HG03521 (cell line): ENCODE data around the gene TIAM1.

Experiments used
- ATAC-seq: cut with Tn5 transposase; IDR thresholded peaks from one replicate; pipeline ENCODE4 v1.9.1; 2021; ENCODE audit warnings: mild to moderate bottlenecking, moderate library complexity; ENCODE audit not compliant: unreplicated experiment

TIAM1 gene

GRCh38 chr21:31145274-31145673 lies 198.8 kb downstream of the TIAM1 start:
- no peak for ATAC-seq

GRCh38 chr21:31143036-31143435 lies 201.0 kb downstream of the TIAM1 start:
- ATAC-seq = no peak

GRCh38 chr21:31142600-31142999 lies 201.5 kb downstream of the TIAM1 start:
- ATAC-seq = no peak

GRCh38 chr21:31141389-31142000 lies 202.6 kb downstream of the TIAM1 start:
- ATAC-seq = no peak

- no peak for ATAC-seq
Observed at GRCh38 chr21:31140676-31141075, 203.4 kb downstream of the TIAM1 start.

- ATAC-seq = no peak
Observed at GRCh38 chr21:31140025-31140424, 204.0 kb downstream of the TIAM1 start.

- no peak for ATAC-seq
Observed at GRCh38 chr21:31137960-31138359, 206.1 kb downstream of the TIAM1 start.

- no peak for ATAC-seq
Observed at GRCh38 chr21:31136891-31137290, 207.2 kb downstream of the TIAM1 start.

GRCh38 chr21:31135531-31136184 lies 208.4 kb downstream of the TIAM1 start:
- no peak for ATAC-seq

- ATAC-seq = no peak
Observed at GRCh38 chr21:31133243-31133830, 210.7 kb downstream of the TIAM1 start.

- ATAC-seq = peak; percentile 70
Observed at GRCh38 chr21:31132574-31133242, 211.4 kb downstream of the TIAM1 start.

GRCh38 chr21:31130821-31131220 lies 213.2 kb downstream of the TIAM1 start:
- ATAC-seq = no peak

- no peak for ATAC-seq
Observed at GRCh38 chr21:31128234-31128633, 215.8 kb downstream of the TIAM1 start.

- no peak for ATAC-seq
Observed at GRCh38 chr21:31124010-31124409, 220.1 kb downstream of the TIAM1 start.

GRCh38 chr21:31119199-31119598 lies 224.9 kb downstream of the TIAM1 start:
- no peak for ATAC-seq

GRCh38 chr21:31117128-31117916 lies 226.7 kb downstream of the TIAM1 start:
- ATAC-seq = no peak

- no peak for ATAC-seq
Observed at GRCh38 chr21:31115249-31115648, 228.8 kb downstream of the TIAM1 start.

GRCh38 chr21:31111093-31111492 lies 233.0 kb downstream of the TIAM1 start:
- no peak for ATAC-seq

GRCh38 chr21:31110430-31110829 lies 233.6 kb downstream of the TIAM1 start:
- ATAC-seq = no peak

- no peak for ATAC-seq
Observed at GRCh38 chr21:31107871-31108270, 236.2 kb downstream of the TIAM1 start.

GRCh38 chr21:31107176-31107785 lies 236.8 kb downstream of the TIAM1 start:
- ATAC-seq = no peak
